ENCODE results near the gene AP3B1. TPM values are rescaled to one million over a fixed set of nuclear protein-coding genes. Genes with fewer than 3 reads are reported as not detected.
A peak's percentile ranks its signal among the peaks of the same experiment; 100 is the strongest.

Gene AP3B1
- total RNA-seq, 1 donor from 2014 or later: 40.0 TPM

DNA sequence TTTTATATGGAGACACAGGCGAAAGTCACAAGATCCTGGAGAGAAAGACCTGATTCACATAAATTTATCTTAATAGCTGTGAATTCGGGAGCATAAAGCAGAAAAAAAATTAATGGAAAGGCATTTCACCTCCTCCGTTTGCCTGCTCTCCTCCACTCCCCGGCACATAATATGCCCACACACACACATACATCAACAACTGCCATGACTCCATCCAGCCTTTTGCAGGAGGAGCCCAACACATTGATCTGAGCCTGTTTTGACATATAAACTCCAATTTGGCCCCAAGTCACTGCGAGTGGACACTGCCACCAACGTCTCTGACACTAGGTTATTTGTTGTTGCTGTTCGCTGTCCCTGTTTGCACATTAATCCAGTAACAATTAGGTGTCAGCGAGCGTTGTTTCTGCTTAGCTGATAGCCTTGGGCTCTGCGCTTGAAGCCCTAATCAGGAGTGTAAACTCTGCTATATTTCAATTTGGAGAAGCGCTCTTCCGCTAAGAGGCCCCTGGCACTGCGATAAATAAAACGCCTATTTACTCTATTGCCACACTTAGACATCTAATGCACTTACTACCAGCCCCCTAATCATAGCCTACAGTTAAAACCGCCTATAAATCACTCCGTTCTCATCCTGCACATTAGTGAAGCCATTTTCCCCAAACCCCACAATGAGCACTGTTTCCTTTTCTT is 322.6 kb downstream of the AP3B1 start:
- peak in 1 of 2 donors; percentile 30 for ATAC-seq
- peaks cover 64% of the 10 kb centered on the region for H3K27me3 ChIP-seq (ENCODE audit: low read depth)
- DNase-seq: no peak
- TF ChIP-seq, protein P1, sequence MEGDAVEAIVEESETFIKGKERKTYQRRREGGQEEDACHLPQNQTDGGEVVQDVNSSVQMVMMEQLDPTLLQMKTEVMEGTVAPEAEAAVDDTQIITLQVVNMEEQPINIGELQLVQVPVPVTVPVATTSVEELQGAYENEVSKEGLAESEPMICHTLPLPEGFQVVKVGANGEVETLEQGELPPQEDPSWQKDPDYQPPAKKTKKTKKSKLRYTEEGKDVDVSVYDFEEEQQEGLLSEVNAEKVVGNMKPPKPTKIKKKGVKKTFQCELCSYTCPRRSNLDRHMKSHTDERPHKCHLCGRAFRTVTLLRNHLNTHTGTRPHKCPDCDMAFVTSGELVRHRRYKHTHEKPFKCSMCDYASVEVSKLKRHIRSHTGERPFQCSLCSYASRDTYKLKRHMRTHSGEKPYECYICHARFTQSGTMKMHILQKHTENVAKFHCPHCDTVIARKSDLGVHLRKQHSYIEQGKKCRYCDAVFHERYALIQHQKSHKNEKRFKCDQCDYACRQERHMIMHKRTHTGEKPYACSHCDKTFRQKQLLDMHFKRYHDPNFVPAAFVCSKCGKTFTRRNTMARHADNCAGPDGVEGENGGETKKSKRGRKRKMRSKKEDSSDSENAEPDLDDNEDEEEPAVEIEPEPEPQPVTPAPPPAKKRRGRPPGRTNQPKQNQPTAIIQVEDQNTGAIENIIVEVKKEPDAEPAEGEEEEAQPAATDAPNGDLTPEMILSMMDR (IDR thresholded peaks at IDR 0.05): no peak
- no peaks in the 10 kb centered on the region for H3K9me3 ChIP-seq
- no peaks in the 10 kb centered on the region for H3K36me3 ChIP-seq
- no peak overlapping the region for H3K27ac ChIP-seq
- peaks cover 19% of the 10 kb centered on the region for H3K4me1 ChIP-seq
- peak overlapping the region; percentile 40 for H3K4me3 ChIP-seq
- intact Hi-C loops (cut with DNase I): no loop called here

DNA sequence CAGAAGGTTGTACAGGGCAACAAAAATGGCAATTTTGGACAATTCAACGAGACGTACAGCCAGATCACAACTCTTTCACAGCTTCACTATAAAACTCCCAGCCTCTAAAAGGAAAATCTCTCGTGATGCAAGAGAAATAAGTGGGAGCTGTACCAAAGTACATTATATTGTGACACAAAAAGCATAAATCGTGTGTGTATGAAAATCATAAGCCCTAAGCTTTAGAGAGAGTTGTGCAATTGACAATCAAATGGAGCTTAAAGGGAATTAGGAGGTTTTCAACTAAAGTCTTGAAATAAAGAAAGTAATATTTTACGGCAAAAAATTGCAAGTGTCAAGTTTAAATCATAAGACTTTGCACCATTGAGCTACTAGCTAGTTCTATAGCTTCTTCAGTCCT is 323.6 kb downstream of the AP3B1 start:
- H3K27ac ChIP-seq: no peak overlapping the region
- DNase-seq: no peak
- peaks cover 64% of the 10 kb centered on the region for H3K27me3 ChIP-seq (ENCODE audit: low read depth)
- no peak overlapping the region for H3K4me3 ChIP-seq
- H3K4me1 ChIP-seq: peaks cover 19% of the 10 kb centered on the region
- no peaks in the 10 kb centered on the region for H3K36me3 ChIP-seq
- no peaks in the 10 kb centered on the region for H3K9me3 ChIP-seq
- no peak for ATAC-seq
- TF ChIP-seq, protein P1 (IDR thresholded peaks at IDR 0.05): no peak
- intact Hi-C loops (cut with DNase I): no loop called here

DNA sequence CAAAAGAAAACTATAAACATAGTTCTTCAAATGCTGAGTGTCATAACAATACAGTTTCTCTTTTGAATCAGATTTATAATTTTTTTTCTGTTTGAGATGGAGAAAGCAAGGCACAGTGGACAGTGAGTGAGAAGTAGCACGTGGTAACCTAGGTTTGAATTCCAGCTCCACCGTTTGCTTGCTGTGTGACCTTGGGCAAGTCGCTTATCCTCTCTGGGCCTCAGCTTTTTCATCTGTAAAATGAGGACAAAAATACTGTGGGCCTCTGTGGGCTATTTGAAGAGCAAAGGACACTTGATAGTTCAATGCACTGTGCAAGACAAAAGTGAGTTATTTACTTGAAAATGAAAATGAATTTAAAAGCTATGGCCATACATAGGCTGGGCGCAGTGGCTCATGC is 330.7 kb downstream of the AP3B1 start:
- no peak overlapping the region for H3K4me3 ChIP-seq
- no peak overlapping the region for H3K27ac ChIP-seq
- TF ChIP-seq, protein P1 (IDR thresholded peaks at IDR 0.05): no peak
- H3K36me3 ChIP-seq: no peaks in the 10 kb centered on the region
- H3K4me1 ChIP-seq: no peaks in the 10 kb centered on the region
- ATAC-seq (no peak), DNase-seq (no peak)
- peaks cover 29% of the 10 kb centered on the region for H3K27me3 ChIP-seq (ENCODE audit: low read depth)
- no peaks in the 10 kb centered on the region for H3K9me3 ChIP-seq
- intact Hi-C loops (cut with DNase I): no loop called here

DNA sequence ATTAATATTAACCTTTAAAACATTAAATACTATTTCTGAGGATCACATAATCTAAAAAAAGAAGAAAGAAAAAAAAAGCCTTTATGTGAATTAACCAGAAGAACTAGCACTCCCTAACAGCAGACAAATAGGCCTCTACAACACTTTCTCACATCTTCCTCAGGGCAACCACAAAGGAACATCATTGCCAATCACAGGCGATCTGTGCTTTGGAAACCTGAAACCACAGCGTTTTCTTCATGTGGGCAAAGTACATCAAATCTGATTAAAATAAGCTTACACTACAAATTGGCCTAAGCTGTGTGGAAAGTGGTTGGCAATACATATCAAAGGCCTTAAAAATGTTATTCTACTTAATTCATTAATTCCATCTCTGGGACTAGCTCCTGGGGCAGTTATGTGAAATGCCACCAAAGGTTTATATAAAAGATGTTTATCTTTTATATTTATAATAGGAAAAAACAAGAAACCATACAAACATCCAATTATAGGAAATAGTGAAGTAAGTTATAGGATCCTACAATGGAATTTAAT is 333.6 kb downstream of the AP3B1 start:
- TF ChIP-seq, protein P1 (IDR thresholded peaks at IDR 0.05): no peak
- no peak overlapping the region for H3K27ac ChIP-seq
- H3K27me3 ChIP-seq (ENCODE audit: low read depth): peaks cover 47% of the 10 kb centered on the region
- H3K4me1 ChIP-seq: no peaks in the 10 kb centered on the region
- H3K9me3 ChIP-seq: no peaks in the 10 kb centered on the region
- no peak overlapping the region for H3K4me3 ChIP-seq
- H3K36me3 ChIP-seq: no peaks in the 10 kb centered on the region
- DNase-seq (no peak), ATAC-seq (no peak)
- intact Hi-C loops (cut with DNase I): no loop called here

DNA sequence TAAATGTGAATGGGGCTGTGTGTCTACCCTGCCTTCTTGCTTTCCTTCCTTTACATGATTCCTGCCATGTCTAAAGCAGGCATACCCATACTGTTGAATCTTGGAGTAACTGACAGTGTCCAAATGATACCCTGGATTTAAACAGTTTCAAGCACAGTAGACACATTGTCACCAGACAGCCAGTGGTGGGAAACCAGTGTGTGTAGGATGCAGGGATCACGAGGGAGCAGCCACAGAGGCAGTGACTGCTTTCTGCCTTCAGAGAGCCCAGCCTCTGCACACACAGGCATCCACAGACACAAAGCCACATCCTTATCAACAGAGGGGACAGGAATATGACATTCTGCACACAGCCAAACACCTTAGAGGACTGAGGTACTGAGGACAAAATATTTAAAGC is 334.2 kb downstream of the AP3B1 start:
- Histone ChIP-seq H3K4me1 (no peaks in the 10 kb centered on the region), H3K36me3 (no peaks in the 10 kb centered on the region), H3K27ac (no peak overlapping the region), H3K4me3 (no peak overlapping the region), H3K27me3 (ENCODE audit: low read depth) (peaks cover 48% of the 10 kb centered on the region), H3K9me3 (no peaks in the 10 kb centered on the region)
- TF ChIP-seq, protein P1 (IDR thresholded peaks at IDR 0.05): no peak
- ATAC-seq: no peak
- intact Hi-C loops (cut with DNase I): no loop called here
- DNase-seq: no peak

Data from lower lobe of right lung (tissue), 2 donors.